GM12878 (cell line): ENCODE measurements around the gene KRTAP10-2.
"Not testable (repeated sequence)": the region's sequence is repeated elsewhere in the genome, so short reads cannot be mapped to it uniquely, and the experiment has no call there.

ENCODE experiments used
- CHD2 ChIP-seq: IDR thresholded peaks from 2 replicates; pipeline ENCODE4 v1.6.1; 2011; ENCODE audit warnings: low read depth, low read length, improper control_type of control experiment, borderline replicate concordance
- EED ChIP-seq: sonication (generic); IDR thresholded peaks from 2 replicates; pipeline ENCODE4 v1.6.1; 2016; ENCODE audit warnings: antibody characterized with exemption, low read depth
- ETV6 ChIP-seq, 2 experiments: fragments of 450-650 bp in 1 of 2; IDR thresholded peaks in 1 of 2; conservative IDR thresholded peaks in 1 of 2; 2 replicates each; pipeline ENCODE4 v1.6.1; 2014; ENCODE audit warnings: antibody characterized with exemption in 1 of 2, borderline replicate concordance in 1 of 2, low read depth in 1 of 2, mild to moderate bottlenecking in 1 of 2, moderate library complexity in 1 of 2
- EZH2 ChIP-seq: IDR thresholded peaks from 2 replicates; pipeline ENCODE4 v1.6.1; 2012; ENCODE audit warnings: low read depth, mild to moderate bottlenecking, control low read depth, inconsistent platforms, low read length, borderline replicate concordance; ENCODE audit not compliant: control insufficient read depth
- POLR2A ChIP-seq: IDR thresholded peaks from 2 replicates; pipeline ENCODE4 v1.6.1; 2011; ENCODE audit warnings: low read depth, mild to moderate bottlenecking, low read length
- RFX5 ChIP-seq: IDR thresholded peaks from 2 replicates; pipeline ENCODE4 v1.6.1; 2011; ENCODE audit warnings: low read depth, low read length, improper control_type of control experiment
- SUZ12 ChIP-seq: fragments of 200-600 bp; sonication (generic); IDR thresholded peaks from one replicate; pipeline ENCODE4 v1.6.1; 2018; ENCODE audit warnings: antibody characterized with exemption, mild to moderate bottlenecking; ENCODE audit not compliant: unreplicated experiment
- TAF1 ChIP-seq: IDR thresholded peaks from 2 replicates; pipeline ENCODE4 v1.6.1; 2011; ENCODE audit warnings: mild to moderate bottlenecking, low read depth, low read length, borderline replicate concordance
- TF ChIP-seq, protein P1 (sequence below): fragments of 450-650 bp; formaldehyde crosslinking; IDR thresholded peaks from 2 replicates; pipeline ENCODE4 v1.4.0; 2020; ENCODE audit warnings: mild to moderate bottlenecking, moderate library complexity
- TF ChIP-seq, protein P2 (sequence below), 3 experiments: IDR thresholded peaks in 2 of 3; conservative IDR thresholded peaks in 1 of 3; 2 replicates each; pipeline ENCODE4 v1.5.1; 2011; ENCODE audit warnings: low read depth in 3 of 3, low read length in 3 of 3, mild to moderate bottlenecking in 3 of 3, control low read depth in 2 of 3, moderate library complexity in 2 of 3, inconsistent platforms in 1 of 3, mixed read lengths in 1 of 3; ENCODE audit not compliant: control insufficient read depth in 2 of 3, insufficient read depth in 1 of 3; ENCODE audit errors: extremely low read depth in 1 of 3
- TF ChIP-seq, protein P3 (sequence below): IDR thresholded peaks from 2 replicates; pipeline ENCODE4 v1.6.1; 2012; ENCODE audit warnings: low read depth, low read length, improper control_type of control experiment

DNA sequence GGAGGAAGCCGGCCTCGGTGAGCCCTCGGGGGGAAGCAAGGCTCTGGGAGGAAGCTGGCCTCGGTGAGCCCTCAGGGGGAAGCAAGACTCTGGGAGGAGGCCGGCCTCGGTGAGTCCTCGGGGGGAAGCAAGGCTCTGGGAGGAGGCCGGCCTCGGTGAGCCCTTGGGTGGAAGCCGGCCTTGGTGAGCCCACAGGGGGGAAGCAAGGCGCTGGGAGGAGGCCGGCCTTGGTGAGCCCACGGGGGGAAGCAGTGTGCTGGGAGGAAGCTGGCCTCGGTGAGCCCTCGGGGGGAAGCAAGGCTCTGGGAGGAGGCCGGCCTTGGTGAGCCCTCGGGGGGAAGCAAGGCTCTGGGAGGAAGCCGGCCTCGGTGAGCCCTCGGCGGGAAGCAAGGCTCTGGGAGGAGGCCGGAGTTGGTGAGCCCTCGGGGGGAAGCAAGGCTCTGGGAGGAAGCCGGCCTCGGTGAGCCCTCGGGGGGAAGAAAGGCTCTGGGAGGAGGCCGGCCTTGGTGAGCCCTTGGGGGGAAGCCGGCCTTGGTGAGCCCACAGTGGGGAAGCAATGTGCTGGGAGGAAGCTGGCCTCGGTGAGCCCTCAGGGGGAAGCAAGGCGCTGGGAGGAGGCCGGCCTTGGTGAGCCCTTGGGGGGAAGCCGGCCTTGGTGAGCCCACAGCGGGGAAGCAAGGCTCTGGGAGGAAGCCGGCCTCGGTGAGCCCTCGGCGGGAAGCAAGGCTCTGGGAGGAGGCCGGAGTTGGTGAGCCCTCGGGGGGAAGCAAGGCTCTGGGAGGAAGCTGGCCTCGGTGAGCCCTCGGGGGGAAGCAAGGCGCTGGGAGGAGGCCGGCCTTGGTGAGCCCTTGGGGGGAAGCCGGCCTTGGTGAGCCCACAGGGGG, 48.1 kb downstream of the KRTAP10-2 start:
- TF ChIP-seq RFX5; EZH2; EED; SUZ12; CHD2; POLR2A; ETV6 (conservative IDR thresholded peaks at IDR 0.05 in 1 of 2, IDR thresholded peaks at IDR 0.05 in 1 of 2; ENCODE audit: borderline replicate concordance in 1 of 2, low read depth in 1 of 2); TAF1: not testable (repeated sequence)
- TF ChIP-seq, protein P1, sequence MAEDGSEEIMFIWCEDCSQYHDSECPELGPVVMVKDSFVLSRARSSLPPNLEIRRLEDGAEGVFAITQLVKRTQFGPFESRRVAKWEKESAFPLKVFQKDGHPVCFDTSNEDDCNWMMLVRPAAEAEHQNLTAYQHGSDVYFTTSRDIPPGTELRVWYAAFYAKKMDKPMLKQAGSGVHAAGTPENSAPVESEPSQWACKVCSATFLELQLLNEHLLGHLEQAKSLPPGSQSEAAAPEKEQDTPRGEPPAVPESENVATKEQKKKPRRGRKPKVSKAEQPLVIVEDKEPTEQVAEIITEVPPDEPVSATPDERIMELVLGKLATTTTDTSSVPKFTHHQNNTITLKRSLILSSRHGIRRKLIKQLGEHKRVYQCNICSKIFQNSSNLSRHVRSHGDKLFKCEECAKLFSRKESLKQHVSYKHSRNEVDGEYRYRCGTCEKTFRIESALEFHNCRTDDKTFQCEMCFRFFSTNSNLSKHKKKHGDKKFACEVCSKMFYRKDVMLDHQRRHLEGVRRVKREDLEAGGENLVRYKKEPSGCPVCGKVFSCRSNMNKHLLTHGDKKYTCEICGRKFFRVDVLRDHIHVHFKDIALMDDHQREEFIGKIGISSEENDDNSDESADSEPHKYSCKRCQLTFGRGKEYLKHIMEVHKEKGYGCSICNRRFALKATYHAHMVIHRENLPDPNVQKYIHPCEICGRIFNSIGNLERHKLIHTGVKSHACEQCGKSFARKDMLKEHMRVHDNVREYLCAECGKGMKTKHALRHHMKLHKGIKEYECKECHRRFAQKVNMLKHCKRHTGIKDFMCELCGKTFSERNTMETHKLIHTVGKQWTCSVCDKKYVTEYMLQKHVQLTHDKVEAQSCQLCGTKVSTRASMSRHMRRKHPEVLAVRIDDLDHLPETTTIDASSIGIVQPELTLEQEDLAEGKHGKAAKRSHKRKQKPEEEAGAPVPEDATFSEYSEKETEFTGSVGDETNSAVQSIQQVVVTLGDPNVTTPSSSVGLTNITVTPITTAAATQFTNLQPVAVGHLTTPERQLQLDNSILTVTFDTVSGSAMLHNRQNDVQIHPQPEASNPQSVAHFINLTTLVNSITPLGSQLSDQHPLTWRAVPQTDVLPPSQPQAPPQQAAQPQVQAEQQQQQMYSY (CRISPR knock-in tag), result not testable (repeated sequence)
- TF ChIP-seq, protein P2, sequence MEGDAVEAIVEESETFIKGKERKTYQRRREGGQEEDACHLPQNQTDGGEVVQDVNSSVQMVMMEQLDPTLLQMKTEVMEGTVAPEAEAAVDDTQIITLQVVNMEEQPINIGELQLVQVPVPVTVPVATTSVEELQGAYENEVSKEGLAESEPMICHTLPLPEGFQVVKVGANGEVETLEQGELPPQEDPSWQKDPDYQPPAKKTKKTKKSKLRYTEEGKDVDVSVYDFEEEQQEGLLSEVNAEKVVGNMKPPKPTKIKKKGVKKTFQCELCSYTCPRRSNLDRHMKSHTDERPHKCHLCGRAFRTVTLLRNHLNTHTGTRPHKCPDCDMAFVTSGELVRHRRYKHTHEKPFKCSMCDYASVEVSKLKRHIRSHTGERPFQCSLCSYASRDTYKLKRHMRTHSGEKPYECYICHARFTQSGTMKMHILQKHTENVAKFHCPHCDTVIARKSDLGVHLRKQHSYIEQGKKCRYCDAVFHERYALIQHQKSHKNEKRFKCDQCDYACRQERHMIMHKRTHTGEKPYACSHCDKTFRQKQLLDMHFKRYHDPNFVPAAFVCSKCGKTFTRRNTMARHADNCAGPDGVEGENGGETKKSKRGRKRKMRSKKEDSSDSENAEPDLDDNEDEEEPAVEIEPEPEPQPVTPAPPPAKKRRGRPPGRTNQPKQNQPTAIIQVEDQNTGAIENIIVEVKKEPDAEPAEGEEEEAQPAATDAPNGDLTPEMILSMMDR (IDR thresholded peaks at IDR 0.05 in 2 of 3, conservative IDR thresholded peaks at IDR 0.05 in 1 of 3; ENCODE audit: control insufficient read depth in 2 of 3, extremely low read depth in 1 of 3, insufficient read depth in 1 of 3, low read depth in 3 of 3, low read length in 3 of 3), result not testable (repeated sequence)
- TF ChIP-seq, protein P3, sequence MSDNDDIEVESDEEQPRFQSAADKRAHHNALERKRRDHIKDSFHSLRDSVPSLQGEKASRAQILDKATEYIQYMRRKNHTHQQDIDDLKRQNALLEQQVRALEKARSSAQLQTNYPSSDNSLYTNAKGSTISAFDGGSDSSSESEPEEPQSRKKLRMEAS, result not testable (repeated sequence)
